ENCODE data around the gene JHY. TPM values are rescaled to one million over a fixed set of nuclear protein-coding genes. Genes with fewer than 3 reads are reported as not detected.

JHY gene
- total RNA-seq, 1 experiment from 2014 or later: 0.79 TPM

DNA sequence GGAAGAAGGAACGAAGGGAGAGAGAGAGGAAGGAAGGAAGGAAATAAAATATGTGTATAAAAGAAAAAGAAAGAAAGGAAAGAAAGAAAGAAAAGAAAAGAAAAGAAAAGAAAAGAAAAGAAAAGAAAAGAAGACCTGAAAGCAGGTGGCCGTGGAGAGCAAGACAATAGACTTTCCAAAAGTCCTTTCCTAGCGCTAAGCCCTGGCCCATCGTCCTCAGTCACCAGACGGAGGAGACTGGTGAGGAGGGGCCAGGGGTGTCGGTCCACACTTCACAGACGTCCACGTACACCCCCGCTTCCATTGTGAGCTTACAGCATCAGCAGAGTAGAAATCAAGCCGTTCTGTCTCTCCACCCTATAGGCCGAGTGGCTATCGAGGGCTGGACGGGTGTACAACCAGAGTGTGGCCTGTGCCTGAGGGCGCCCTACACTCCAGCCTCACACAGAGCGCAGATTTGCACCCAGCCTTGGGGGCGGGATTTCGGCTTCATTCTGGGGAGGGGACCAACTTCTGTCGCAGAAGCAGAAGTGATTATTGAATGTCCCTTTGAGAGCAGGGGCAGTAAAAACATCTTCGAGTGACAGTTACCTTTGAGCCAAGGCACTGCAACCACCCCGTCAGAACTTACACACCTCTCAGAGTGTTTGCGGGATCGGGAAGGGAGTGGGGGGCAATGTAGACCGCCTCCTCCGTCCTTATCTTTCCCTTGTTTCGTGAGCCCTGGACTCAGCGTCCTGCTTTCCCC, 101.1 kb downstream of the JHY start:
- H2BK120ac ChIP-seq (ENCODE audit: low read depth, low read length, poor library complexity, severe bottlenecking): no peak overlapping the region
- no peak overlapping the region for H3T11ph ChIP-seq (ENCODE audit: low read length)
- no peak overlapping the region for H2BK5ac ChIP-seq (ENCODE audit: insufficient read length, low read length)
- H3K18ac ChIP-seq (ENCODE audit: insufficient read length, low read depth, low read length): no peak overlapping the region
- no peaks in the 10 kb centered on the region for H4K20me1 ChIP-seq (ENCODE audit: control insufficient read depth, insufficient read depth, insufficient read length)
- peak overlapping the region; percentile 83 to 93 for H3K4me3 Mint-ChIP-seq
- peaks cover 31 to 38% of the 10 kb centered on the region in 2 experiments for H3K4me1 Mint-ChIP-seq
- H2AFZ ChIP-seq (ENCODE audit: low read length): no peak overlapping the region
- TF ChIP-seq, protein P1, sequence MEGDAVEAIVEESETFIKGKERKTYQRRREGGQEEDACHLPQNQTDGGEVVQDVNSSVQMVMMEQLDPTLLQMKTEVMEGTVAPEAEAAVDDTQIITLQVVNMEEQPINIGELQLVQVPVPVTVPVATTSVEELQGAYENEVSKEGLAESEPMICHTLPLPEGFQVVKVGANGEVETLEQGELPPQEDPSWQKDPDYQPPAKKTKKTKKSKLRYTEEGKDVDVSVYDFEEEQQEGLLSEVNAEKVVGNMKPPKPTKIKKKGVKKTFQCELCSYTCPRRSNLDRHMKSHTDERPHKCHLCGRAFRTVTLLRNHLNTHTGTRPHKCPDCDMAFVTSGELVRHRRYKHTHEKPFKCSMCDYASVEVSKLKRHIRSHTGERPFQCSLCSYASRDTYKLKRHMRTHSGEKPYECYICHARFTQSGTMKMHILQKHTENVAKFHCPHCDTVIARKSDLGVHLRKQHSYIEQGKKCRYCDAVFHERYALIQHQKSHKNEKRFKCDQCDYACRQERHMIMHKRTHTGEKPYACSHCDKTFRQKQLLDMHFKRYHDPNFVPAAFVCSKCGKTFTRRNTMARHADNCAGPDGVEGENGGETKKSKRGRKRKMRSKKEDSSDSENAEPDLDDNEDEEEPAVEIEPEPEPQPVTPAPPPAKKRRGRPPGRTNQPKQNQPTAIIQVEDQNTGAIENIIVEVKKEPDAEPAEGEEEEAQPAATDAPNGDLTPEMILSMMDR (conservative IDR thresholded peaks at IDR 0.05): no peak
- H4K8ac ChIP-seq (replicated peaks; ENCODE audit: insufficient read length, low read depth, low read length): no peak overlapping the region
- H3K79me1 ChIP-seq (ENCODE audit: insufficient read depth, low read depth, low read length, poor library complexity, severe bottlenecking): no peaks in the 10 kb centered on the region
- H3K14ac ChIP-seq (ENCODE audit: insufficient read depth, low read length): no peak overlapping the region
- H3K27ac ChIP-seq (ENCODE audit: insufficient read length, low read depth, low read length): no peak overlapping the region
- H3K27me3 ChIP-seq (ENCODE audit: insufficient read depth, low read length): peaks cover 53% of the 10 kb centered on the region
- peaks cover 0 to 5% of the 10 kb centered on the region in 2 experiments; a peak in 2 of 5 replicates for H3K9me3 Mint-ChIP-seq
- H3K79me2 ChIP-seq (ENCODE audit: insufficient read depth, low read length): no peaks in the 10 kb centered on the region
- no peaks in the 10 kb centered on the region; the same call in 1 of the 2 replicates for H3K4me1 ChIP-seq (ENCODE audit: insufficient read depth, low read length)
- H4K91ac ChIP-seq (ENCODE audit: insufficient read length, low read depth, low read length): no peak overlapping the region
- H3K23ac ChIP-seq (ENCODE audit: insufficient read length, low read depth, low read length): no peak overlapping the region
- H3K56ac ChIP-seq (ENCODE audit: insufficient read length, low read depth, low read length): no peak overlapping the region
- H3K4me2 ChIP-seq (ENCODE audit: insufficient read depth, insufficient read length, low read length): peak overlapping the region; percentile 88
- H3K36me3 Mint-ChIP-seq (ENCODE audit: insufficient read depth in 1 of 3, low read depth in 3 of 3): no peaks in the 10 kb centered on the region; a peak in 1 of 7 replicates
- peak; percentile 36 for DNase-seq
- no peak overlapping the region for H4K5ac ChIP-seq (ENCODE audit: insufficient read length, low read depth, low read length)
- no peak overlapping the region for H2BK20ac ChIP-seq (ENCODE audit: low read depth, low read length, poor library complexity, severe bottlenecking)
- no peak overlapping the region for H3K4ac ChIP-seq (ENCODE audit: low read depth, low read length)
- H3K9me3 ChIP-seq (ENCODE audit: control insufficient read depth, low read depth, low read length): no peaks in the 10 kb centered on the region
- no peak overlapping the region for H2BK15ac ChIP-seq (ENCODE audit: low read depth, low read length)
- H3K27me3 Mint-ChIP-seq (ENCODE audit: low read depth): peaks cover 97% of the 10 kb centered on the region
- peak overlapping the region; percentile 9 for H3K9ac ChIP-seq (ENCODE audit: extremely low read depth, insufficient read length, low read length)
- H2BK12ac ChIP-seq (ENCODE audit: insufficient read length, low read depth, low read length): no peak overlapping the region
- H2AK5ac ChIP-seq (ENCODE audit: insufficient read length, low read length): no peak overlapping the region
- H3K23me2 ChIP-seq (ENCODE audit: insufficient read length, low read depth, low read length, poor library complexity, severe bottlenecking): peaks cover 9% of the 10 kb centered on the region
- H3K27ac Mint-ChIP-seq: no peak overlapping the region
- 88% methylated on average over 1 of the region's 26 CpGs for WGBS (ENCODE audit: extremely low coverage, insufficient read length, low lambda C conversion rate)
